ENCODE results near the gene ZSWIM6. TPM values are rescaled to one million over a fixed set of nuclear protein-coding genes. Genes with fewer than 3 reads are reported as not detected.

ZSWIM6 gene
- total and polyA plus RNA-seq, 2 experiments from 2014 or later: 3.9 to 6.0 TPM

GRCh38 chr5:61582887-61583286, 250.8 kb downstream of the ZSWIM6 start (continued):
- TF ChIP-seq ZNF462 (CRISPR knock-in tag; IDR thresholded peaks at IDR 0.05): no peak

- Histone ChIP-seq H3F3A (replicated peaks; ENCODE audit: low read depth) (no peaks in the 10 kb centered on the region), H2AFZ (peak overlapping the region; percentile 76; the same call in 1 of the 2 replicates), H3K4me1 (ENCODE audit: insufficient read depth) (no peaks in the 10 kb centered on the region), H3K9me2 (ENCODE audit: insufficient read depth) (no peaks in the 10 kb centered on the region; the same call in 1 of the 2 replicates), H4K20me1 (replicated peaks; ENCODE audit: insufficient read depth) (no peaks in the 10 kb centered on the region), H3K36me3 (ENCODE audit: insufficient read depth) (no peaks in the 10 kb centered on the region), H3K4me2 (no peak overlapping the region), H3K4me3 (no peak overlapping the region), H3K27me3 (ENCODE audit: insufficient read depth) (no peaks in the 10 kb centered on the region), H3K79me2 (replicated peaks; ENCODE audit: insufficient read depth) (no peaks in the 10 kb centered on the region), H3K27ac (ENCODE audit: low read depth) (no peak overlapping the region)
- H3K9me3 Mint-ChIP-seq: peaks cover 8% of the 10 kb centered on the region; the same call in 1 of the 3 replicates
- no peaks in the 10 kb centered on the region for H3K4me1 Mint-ChIP-seq
- H3K27me3 Mint-ChIP-seq (ENCODE audit: insufficient read depth, low read depth, poor library complexity): peaks cover 2% of the 10 kb centered on the region
- no peak overlapping the region for H3K4me3 Mint-ChIP-seq
- H3K27ac Mint-ChIP-seq: no peak overlapping the region
- ATAC-seq (no peak), DNase-seq (ENCODE audit: low spot score) (no peak)
- H3K36me3 Mint-ChIP-seq (ENCODE audit: low read depth): peaks cover 3% of the 10 kb centered on the region; the same call in 1 of the 3 replicates
- no peak for TF ChIP-seq EZH2phosphoT487 (IDR thresholded peaks at IDR 0.05; ENCODE audit: unreplicated experiment)
- no peak for TF ChIP-seq ETS1 (IDR thresholded peaks at IDR 0.05)
- TF ChIP-seq ZNF114 (CRISPR knock-in tag; IDR thresholded peaks at IDR 0.05): no peak
- TF ChIP-seq JUNB (IDR thresholded peaks at IDR 0.05; ENCODE audit: unreplicated experiment): no peak
- no peak for TF ChIP-seq POLR2AphosphoS5 (IDR thresholded peaks at IDR 0.05; ENCODE audit: low read depth)
- no peak for TF ChIP-seq CREB1 (CRISPR knock-in tag; IDR thresholded peaks at IDR 0.05; ENCODE audit: low read depth)
- no peak for TF ChIP-seq REST (IDR thresholded peaks at IDR 0.05; ENCODE audit: unreplicated experiment)
Measured at GRCh38 chr5:61586096-61587084, 254.3 kb downstream of the ZSWIM6 start.

All from GM23338 (cell line).